Neural progenitor cell (in vitro differentiated cells): ENCODE measurements around the gene SLFN5. TPM values are rescaled to one million over a fixed set of nuclear protein-coding genes. Genes with fewer than 3 reads are reported as not detected.
"Not testable (repeated sequence)": the region's sequence is repeated elsewhere in the genome, so short reads cannot be mapped to it uniquely, and the experiment has no call there.

Source experiments
- DNase-seq: peaks from one replicate; pipeline ENCODE4 v3.0.0-alpha.2; 2016; ENCODE audit warnings: low spot score
- H2AFZ ChIP-seq: fragments of 200-600 bp; sonication (generic); replicated peaks from 2 replicates; pipeline ENCODE4 v1.6.1; 2016; ENCODE audit warnings: antibody characterized with exemption
- H3F3A ChIP-seq: fragments of 200-600 bp; sonication (generic); 2 replicates; pipeline ENCODE4 v1.6.1; 2016; ENCODE audit warnings: antibody characterized with exemption, low read depth
- H3K27ac ChIP-seq: fragments of 200-600 bp; sonication (generic); 2 replicates; pipeline ENCODE4 v1.5.1; 2016; ENCODE audit warnings: mild to moderate bottlenecking
- H3K27me3 ChIP-seq: fragments of 200-600 bp; sonication (generic); 2 replicates; pipeline ENCODE4 v1.6.1; 2016; ENCODE audit warnings: mild to moderate bottlenecking, moderate library complexity
- H3K36me3 ChIP-seq: fragments of 200-600 bp; sonication (generic); 2 replicates; pipeline ENCODE4 v1.5.1; 2016
- H3K4me1 ChIP-seq: fragments of 200-600 bp; sonication (generic); 2 replicates; pipeline ENCODE4 v1.6.1; 2016; ENCODE audit warnings: mixed run types
- H3K4me2 ChIP-seq: fragments of 200-600 bp; sonication (generic); 2 replicates; pipeline ENCODE4 v1.6.1; 2016
- H3K4me3 ChIP-seq: fragments of 200-600 bp; sonication (generic); 2 replicates; pipeline ENCODE4 v1.5.1; 2016
- H3K79me2 ChIP-seq: fragments of 200-600 bp; sonication (generic); 2 replicates; pipeline ENCODE4 v1.6.1; 2016; ENCODE audit warnings: low read depth
- H3K9ac ChIP-seq: fragments of 200-600 bp; sonication (generic); 2 replicates; pipeline ENCODE4 v1.6.1; 2016
- H3K9me3 ChIP-seq: fragments of 200-600 bp; sonication (generic); 2 replicates; pipeline ENCODE4 v1.5.1; 2016; ENCODE audit warnings: low read depth
- H4K20me1 ChIP-seq: fragments of 200-600 bp; sonication (generic); 2 replicates; pipeline ENCODE4 v1.6.1; 2016; ENCODE audit warnings: low read depth
- H3K27ac Mint-ChIP-seq: 3 replicates; pipeline ENCODE4 v1.8.0; 2021; ENCODE audit warnings: mixed read lengths
- H3K27me3 Mint-ChIP-seq: 2 replicates; pipeline ENCODE4 v1.8.0; 2022; ENCODE audit warnings: low read depth, mild to moderate bottlenecking, inconsistent platforms, moderate library complexity, mixed read lengths; ENCODE audit not compliant: insufficient read depth
- H3K36me3 Mint-ChIP-seq: 3 replicates; pipeline ENCODE4 v1.8.0; 2021; ENCODE audit warnings: mixed read lengths
- H3K4me1 Mint-ChIP-seq: 3 replicates; pipeline ENCODE4 v1.8.0; 2021; ENCODE audit warnings: mixed read lengths
- H3K4me3 Mint-ChIP-seq: 3 replicates; pipeline ENCODE4 v1.8.0; 2021; ENCODE audit warnings: mild to moderate bottlenecking, moderate library complexity, mixed read lengths
- H3K9me3 Mint-ChIP-seq: 3 replicates; pipeline ENCODE4 v1.8.0; 2020; ENCODE audit warnings: mixed read lengths
- CTCF ChIP-seq: fragments of 200-600 bp; sonication (generic); IDR thresholded peaks from 2 replicates; pipeline ENCODE4 v1.5.1; 2017; ENCODE audit warnings: antibody characterized with exemption, mild to moderate bottlenecking
- EZH2 ChIP-seq: fragments of 200-600 bp; sonication (generic); IDR thresholded peaks from 2 replicates; pipeline ENCODE4 v1.6.1; 2017; ENCODE audit warnings: antibody characterized with exemption, mild to moderate bottlenecking, moderate library complexity
- EZH2phosphoT487 ChIP-seq: fragments of 200-600 bp; sonication (generic); IDR thresholded peaks from 2 replicates; pipeline ENCODE4 v1.6.1; 2017; ENCODE audit warnings: antibody characterized with exemption
- total RNA-seq: library from RNA; depleted of rRNA; stranded (reverse); fragments of >200 nt; gene quantifications from 2 replicates; pipeline ENCODE4 v1.2.3, GENCODE V29; 2015; ENCODE audit warnings: low replicate concordance

Gene SLFN5
- total RNA-seq, 1 donor from 2014 or later, result 5.8 TPM

- TF ChIP-seq CTCF, result no peak
- no peak for TF ChIP-seq EZH2
- no peak for TF ChIP-seq EZH2phosphoT487
- Mint-ChIP-seq H3K9me3 (no peaks in the 10 kb centered on the region), H3K27me3 (no peaks in the 10 kb centered on the region), H3K4me3 (no peak overlapping the region), H3K4me1 (no peaks in the 10 kb centered on the region), H3K36me3 (peaks cover 18% of the 10 kb centered on the region), H3K27ac (peak overlapping the region; percentile 1)
- no peaks in the 10 kb centered on the region for H3K36me3 ChIP-seq
- no peak overlapping the region for H3K4me2 ChIP-seq
- no peak overlapping the region for H3K4me3 ChIP-seq
- H3K4me1 ChIP-seq, result no peaks in the 10 kb centered on the region
- H3K9ac ChIP-seq, result no peak overlapping the region
- no peaks in the 10 kb centered on the region for H3K9me3 ChIP-seq
- H3K27ac ChIP-seq, result no peak overlapping the region
- H2AFZ ChIP-seq, result no peak overlapping the region
- no peaks in the 10 kb centered on the region for H3F3A ChIP-seq
- H3K79me2 ChIP-seq, result no peaks in the 10 kb centered on the region
- DNase-seq, result no peak
- H4K20me1 ChIP-seq, result no peaks in the 10 kb centered on the region
- H3K27me3 ChIP-seq, result no peaks in the 10 kb centered on the region
These were observed 22.8 kb downstream of the SLFN5 start for GRCh38 chr17:35265566-35266141.

- H3K36me3 ChIP-seq, DNase-seq, H2AFZ ChIP-seq, H3K79me2 ChIP-seq, H3K9me3 Mint-ChIP-seq, H3K9ac ChIP-seq, H3K36me3 Mint-ChIP-seq, H3K27me3 Mint-ChIP-seq, H3K27ac ChIP-seq, H3K4me3 Mint-ChIP-seq, H3K4me1 Mint-ChIP-seq, H3K4me2 ChIP-seq, H3F3A ChIP-seq, H3K27ac Mint-ChIP-seq, H3K27me3 ChIP-seq, H3K4me1 ChIP-seq, H3K9me3 ChIP-seq, H3K4me3 ChIP-seq, H4K20me1 ChIP-seq: not testable (repeated sequence)
These were observed 31.5 kb downstream of the SLFN5 start for GRCh38 chr17:35274167-35275066.

- H3K9me3 Mint-ChIP-seq, H3K4me1 ChIP-seq, H3K36me3 ChIP-seq, H3K9me3 ChIP-seq, H3K36me3 Mint-ChIP-seq, H3K27ac ChIP-seq, DNase-seq, H3K27me3 Mint-ChIP-seq, H3F3A ChIP-seq, H3K79me2 ChIP-seq, H3K4me2 ChIP-seq, H3K27me3 ChIP-seq, H4K20me1 ChIP-seq, H3K27ac Mint-ChIP-seq, H3K4me1 Mint-ChIP-seq, H3K4me3 Mint-ChIP-seq, H3K4me3 ChIP-seq, H3K9ac ChIP-seq, H2AFZ ChIP-seq: not testable (repeated sequence)
These were observed 35.6 kb downstream of the SLFN5 start for GRCh38 chr17:35278454-35278853.

- not testable (repeated sequence) for DNase-seq, H3F3A ChIP-seq, H3K27ac ChIP-seq, H3K27ac Mint-ChIP-seq, H3K4me1 ChIP-seq, H3K4me1 Mint-ChIP-seq, H3K4me2 ChIP-seq, H3K4me3 ChIP-seq, H3K36me3 Mint-ChIP-seq, H3K4me3 Mint-ChIP-seq, H3K9me3 Mint-ChIP-seq, H3K9me3 ChIP-seq, H2AFZ ChIP-seq, H3K27me3 ChIP-seq, H4K20me1 ChIP-seq, H3K27me3 Mint-ChIP-seq, H3K9ac ChIP-seq, H3K79me2 ChIP-seq, H3K36me3 ChIP-seq
These were observed 36.0 kb downstream of the SLFN5 start for GRCh38 chr17:35278876-35279275.

- no peak overlapping the region for H3K4me3 Mint-ChIP-seq
- Histone ChIP-seq H3K36me3 (no peaks in the 10 kb centered on the region), H3K9me3 (no peaks in the 10 kb centered on the region), H3K27me3 (no peaks in the 10 kb centered on the region), H3K4me3 (no peak overlapping the region), H2AFZ (no peak overlapping the region), H3K4me2 (no peak overlapping the region), H3K79me2 (no peaks in the 10 kb centered on the region), H3F3A (no peaks in the 10 kb centered on the region), H4K20me1 (no peaks in the 10 kb centered on the region), H3K9ac (no peak overlapping the region), H3K27ac (no peak overlapping the region), H3K4me1 (no peaks in the 10 kb centered on the region)
- no peak for TF ChIP-seq EZH2phosphoT487
- TF ChIP-seq CTCF, result no peak
- TF ChIP-seq EZH2, result no peak
- no peaks in the 10 kb centered on the region for H3K4me1 Mint-ChIP-seq
- H3K27me3 Mint-ChIP-seq, result peaks cover 3% of the 10 kb centered on the region
- H3K9me3 Mint-ChIP-seq, result no peaks in the 10 kb centered on the region
- no peaks in the 10 kb centered on the region for H3K36me3 Mint-ChIP-seq
- H3K27ac Mint-ChIP-seq, result no peak overlapping the region
- DNase-seq, result no peak
These were observed 40.9 kb downstream of the SLFN5 start for GRCh38 chr17:35283767-35284166.
